ENCODE data around the gene SPINK8. TPM values are rescaled to one million over a fixed set of nuclear protein-coding genes. Genes with fewer than 3 reads are reported as not detected.
"Not testable (repeated sequence)": the region's sequence is repeated elsewhere in the genome, so short reads cannot be mapped to it uniquely, and the experiment has no call there.

The SPINK8 gene
- polyA plus RNA-seq, 4 donors = 0.32 TPM; not detected in 3

DNA sequence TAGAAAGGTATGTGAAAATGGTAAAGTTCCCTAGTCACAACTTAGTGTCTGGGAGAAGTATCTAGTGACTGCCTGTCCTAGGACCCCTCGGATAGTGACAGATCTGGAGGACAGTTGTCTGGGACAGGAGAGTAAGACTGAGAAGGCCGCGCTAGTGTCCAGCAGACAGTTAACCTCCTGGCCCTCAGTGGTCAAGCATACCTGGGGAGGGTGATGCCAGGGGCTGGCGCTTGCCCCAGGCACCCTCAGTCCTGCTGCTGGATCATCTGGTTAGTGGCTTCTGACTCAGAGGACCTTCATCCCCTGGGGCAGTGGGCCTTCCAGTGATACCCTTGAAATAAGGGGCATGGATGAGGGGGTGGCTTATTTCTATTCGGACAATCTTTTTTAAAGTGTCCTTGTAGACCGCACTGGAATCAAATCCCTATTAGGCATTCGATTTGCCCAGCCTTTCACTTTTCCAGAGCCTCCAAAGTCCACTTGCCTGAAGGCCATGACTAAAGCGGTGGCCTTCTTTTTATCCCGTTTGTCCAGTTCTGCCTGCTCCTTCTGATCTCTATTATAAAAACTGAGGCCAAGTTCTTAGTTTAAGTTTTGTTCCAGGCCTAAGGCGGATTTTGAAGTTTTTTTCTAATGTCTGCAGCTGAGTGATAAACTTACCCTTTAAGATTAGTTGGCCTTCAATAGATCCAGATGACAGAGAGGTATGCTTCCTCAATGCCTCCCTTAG lies 1.6 kb downstream of the SPINK8 start:
- DNase-seq (ENCODE audit: low read depth in 4 of 4, low spot score in 3 of 4) = not testable (repeated sequence)

- DNase-seq (ENCODE audit: low read depth in 4 of 4, low spot score in 3 of 4) = no peak
These were observed 12.5 kb downstream of the SPINK8 start for GRCh38 chr3:48320996-48321395.

DNA sequence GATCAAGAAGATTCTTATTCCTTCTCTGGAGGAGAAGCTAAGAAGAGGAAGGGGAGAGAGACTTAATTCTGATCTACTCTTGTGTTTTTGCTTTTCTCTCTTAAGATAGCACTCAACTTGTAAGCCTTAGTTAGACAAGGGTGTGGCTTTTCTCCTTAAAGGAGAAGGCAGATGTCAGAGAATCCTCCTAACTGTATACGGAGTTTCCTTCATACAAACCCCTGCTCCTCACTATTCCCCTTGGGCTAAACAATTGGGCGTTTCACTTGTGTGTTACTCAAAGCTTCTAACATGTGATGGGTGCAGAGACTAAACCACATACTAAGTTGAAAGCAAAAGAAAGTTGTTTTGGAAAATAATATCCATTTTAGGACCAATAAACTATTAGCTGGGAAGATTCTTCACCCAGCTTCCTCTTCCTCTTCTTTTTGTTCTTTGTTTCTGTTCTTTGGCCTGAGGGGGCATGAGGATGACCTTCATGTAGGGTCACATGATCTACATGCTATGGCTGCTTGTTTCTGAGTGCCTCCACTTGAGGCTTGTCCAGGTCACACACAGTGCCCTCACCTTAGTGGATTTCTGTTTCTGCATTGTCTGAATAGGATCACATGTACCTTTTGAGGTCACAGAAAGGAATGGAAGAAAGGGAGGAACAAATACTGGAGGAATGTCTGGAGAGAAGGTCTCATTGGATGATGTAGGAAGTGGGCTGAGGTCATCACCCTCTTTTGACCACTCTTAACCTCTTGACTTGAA lies 14.6 kb downstream of the SPINK8 start:
- DNase-seq (ENCODE audit: low read depth in 4 of 4, low spot score in 3 of 4) = no peak

GRCh38 chr3:48314542-48314941 lies 18.9 kb downstream of the SPINK8 start:
- DNase-seq (ENCODE audit: low read depth in 4 of 4, low spot score in 3 of 4) = no peak

DNA sequence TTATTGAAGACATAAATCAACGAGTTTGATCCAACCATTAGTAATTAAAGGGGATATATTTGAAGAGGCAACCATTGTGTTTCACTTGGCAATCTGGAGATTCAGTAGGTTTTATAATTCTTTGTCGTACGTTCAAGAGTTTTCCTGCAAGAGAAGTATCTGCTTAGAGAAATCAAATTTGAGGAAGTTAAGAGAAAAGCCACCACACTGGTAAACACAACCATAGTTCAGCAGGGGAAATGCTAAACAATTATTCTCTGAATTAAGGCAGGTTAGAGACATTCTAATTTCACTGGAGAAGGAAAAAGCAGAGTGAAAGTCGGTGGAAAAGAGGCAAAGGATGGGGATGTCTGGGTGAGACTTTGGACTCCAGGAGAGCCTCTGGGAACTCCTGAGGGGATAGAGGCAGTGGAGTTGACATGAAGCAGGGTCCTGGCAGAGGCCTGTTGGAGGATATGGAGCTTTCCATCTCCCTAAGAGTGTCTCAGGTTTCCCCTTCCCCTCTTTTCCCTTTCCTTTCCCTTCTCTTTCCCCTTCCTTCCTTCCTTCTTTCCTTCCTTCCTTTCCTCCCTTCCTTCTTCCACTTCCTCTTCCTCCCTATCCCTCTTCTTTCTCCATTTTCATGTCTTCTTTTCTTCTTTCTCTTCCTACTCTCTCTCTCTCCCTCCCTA lies 26.5 kb downstream of the SPINK8 start:
- DNase-seq (ENCODE audit: low read depth in 4 of 4, low spot score in 3 of 4) = no peak

GRCh38 chr3:48306290-48306689 lies 27.2 kb downstream of the SPINK8 start:
- DNase-seq (ENCODE audit: low read depth in 4 of 4, low spot score in 3 of 4) = no peak

- DNase-seq (ENCODE audit: low read depth in 4 of 4, low spot score in 3 of 4) = no peak
These were observed 28.1 kb downstream of the SPINK8 start for GRCh38 chr3:48305396-48305795.

- no peak for DNase-seq (ENCODE audit: low read depth in 4 of 4, low spot score in 3 of 4)
These were observed 30.4 kb downstream of the SPINK8 start for GRCh38 chr3:48303021-48303420.

DNA sequence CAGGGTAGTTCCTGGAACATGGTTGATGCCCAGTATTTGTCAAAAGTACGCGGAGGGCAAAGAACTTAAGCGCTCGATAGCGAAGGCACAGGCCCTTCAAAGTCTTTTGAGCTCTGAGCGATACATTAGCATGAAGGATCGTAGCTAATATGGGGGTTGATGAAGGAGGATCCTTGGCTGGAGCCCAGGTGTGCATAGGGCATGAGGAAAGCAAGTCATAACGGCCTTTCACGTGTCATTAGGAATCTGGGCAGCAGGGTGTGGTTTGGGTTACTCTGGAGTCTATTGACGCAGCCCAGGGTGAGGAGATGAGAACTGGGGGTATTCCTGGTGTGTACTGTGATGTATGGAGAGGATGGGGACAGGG lies 31.7 kb downstream of the SPINK8 start:
- peak in 2 of 4 donors; percentile 10 to 25 for DNase-seq (ENCODE audit: low read depth in 4 of 4, low spot score in 3 of 4)

DNA sequence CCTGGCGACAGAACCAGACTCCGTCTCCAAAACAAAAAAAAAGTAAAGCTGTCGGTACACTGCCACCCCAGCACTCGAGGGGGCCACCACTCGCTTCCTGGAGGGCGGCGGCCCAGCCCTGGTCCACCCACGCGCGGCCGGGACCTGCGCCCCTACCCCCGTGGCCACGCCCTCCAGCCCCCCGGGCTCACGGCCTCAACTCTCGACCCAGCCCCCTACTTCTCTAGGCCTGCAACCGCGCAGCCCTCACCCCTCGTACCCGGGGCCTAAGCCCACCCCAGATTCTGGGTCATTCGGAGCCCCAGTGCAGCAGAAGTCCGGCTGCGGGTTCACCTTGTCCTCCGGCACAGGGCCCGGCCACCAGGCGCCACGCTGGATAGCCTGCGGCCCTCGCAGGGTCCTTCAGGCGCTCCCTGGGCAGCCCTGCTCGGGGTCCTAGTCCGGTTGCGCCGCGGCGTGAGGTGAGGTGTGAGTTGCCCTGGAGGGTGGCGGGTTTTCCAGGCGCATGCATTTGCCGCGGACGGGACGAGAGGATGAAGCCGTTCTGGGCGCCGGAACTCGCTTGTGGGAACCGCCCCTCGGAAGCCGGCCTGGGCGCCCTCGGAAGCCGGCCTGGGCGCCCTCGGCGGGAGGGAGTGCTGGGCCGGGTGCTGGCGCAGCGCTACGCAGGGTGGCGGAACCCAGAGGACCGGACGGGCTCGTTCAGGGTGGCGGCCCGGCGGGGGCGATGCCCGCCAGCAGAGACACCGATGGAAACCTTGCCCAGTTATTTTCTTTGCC lies 32.3 kb downstream of the SPINK8 start, which contains the start of gene NME6:
TSS of gene NME6 (minus strand) at position 348 of the 780 bp plus-strand sequence.
- peak; percentile 83 to 85 (median 84) for DNase-seq (ENCODE audit: low read depth in 4 of 4, low spot score in 3 of 4)

- DNase-seq (ENCODE audit: low read depth in 4 of 4, low spot score in 3 of 4) = no peak
These were observed 33.4 kb downstream of the SPINK8 start for GRCh38 chr3:48299746-48300712.

DNA sequence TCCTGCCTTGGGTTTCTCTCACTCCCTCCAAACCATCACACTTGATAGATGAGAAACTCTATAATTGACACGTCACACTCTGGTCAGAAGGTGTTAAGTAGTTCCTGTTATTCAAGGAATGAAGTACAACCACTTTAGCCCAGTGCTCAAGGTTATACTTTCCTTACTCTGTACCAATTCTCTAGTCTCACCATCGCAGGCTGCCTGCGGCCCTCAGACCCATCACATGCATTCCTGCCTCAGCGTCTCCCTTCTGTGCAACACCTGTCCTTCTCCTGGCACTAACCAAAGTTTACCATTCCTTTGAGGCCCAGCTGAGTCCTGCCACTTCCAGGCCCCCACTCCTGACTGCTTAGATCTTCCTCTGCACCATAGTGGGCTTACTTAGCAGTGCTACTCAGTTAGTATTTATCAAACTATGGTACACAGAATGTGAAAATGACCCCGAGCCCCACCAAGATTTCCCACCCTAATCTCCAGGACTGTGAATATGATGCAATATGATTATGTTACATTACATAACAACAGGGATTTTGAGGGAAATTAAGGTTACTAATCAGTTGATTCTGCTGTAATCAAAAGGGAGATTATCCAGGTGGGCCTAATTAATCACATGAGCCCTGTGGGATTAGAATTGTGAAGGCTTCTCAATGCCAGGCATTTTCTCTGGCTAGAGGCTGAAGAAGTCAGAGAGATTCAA lies 36.2 kb downstream of the SPINK8 start:
- no peak for DNase-seq (ENCODE audit: low read depth in 4 of 4, low spot score in 3 of 4)

DNA sequence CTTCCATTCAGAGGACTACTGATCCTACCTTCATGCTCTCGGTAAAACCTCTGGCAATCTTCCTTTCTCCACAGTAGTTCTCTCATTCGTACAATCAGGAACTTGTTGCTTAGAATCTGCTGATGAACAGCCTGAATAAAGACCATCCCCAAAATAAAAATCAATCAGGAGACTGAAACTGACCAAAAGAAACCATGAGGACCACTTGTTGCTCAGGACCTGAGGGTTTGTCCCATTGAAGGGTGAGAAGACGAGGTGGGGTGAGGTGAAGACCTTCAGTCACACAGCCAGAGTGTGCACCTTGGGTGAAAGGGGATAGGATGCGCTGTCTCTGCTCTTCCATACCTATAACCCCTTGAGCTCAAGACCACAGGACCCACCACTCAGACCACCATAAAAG lies 36.8 kb downstream of the SPINK8 start:
- DNase-seq (ENCODE audit: low read depth in 4 of 4, low spot score in 3 of 4) = no peak

DNA sequence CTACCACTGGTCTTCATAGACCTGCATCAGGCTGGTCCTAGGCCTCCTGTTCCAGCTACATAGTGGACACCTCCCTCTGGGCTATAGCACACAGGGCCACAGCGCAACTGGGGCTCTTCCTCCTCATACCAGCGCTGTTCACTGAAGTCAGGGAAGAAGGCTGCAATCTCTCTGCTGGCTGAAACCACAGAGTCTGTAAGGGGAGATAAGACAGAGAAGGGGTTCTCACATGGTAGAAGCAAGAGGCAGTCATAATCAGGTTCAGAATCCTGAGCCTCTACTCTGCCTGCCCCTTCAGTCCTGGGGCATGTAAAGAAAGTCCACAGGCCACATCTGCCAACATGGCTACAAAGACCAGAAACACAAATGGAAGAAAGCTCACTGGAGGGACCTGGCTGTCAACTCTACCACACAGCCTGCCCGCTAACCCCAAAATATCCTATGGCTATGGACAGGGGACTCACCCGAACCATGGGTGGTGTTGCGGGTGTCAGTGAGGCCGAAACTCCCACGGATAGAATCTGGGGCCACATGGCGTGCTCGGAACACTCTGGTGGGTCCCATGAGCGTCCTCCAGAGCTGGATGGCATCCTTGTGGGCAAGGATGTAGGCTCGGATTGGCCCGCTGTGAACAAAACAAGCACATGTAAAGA lies 38.7 kb downstream of the SPINK8 start:
- DNase-seq (ENCODE audit: low read depth in 4 of 4, low spot score in 3 of 4) = no peak

- DNase-seq (ENCODE audit: low read depth in 4 of 4, low spot score in 3 of 4) = no peak
These were observed 43.8 kb downstream of the SPINK8 start for GRCh38 chr3:48289659-48290058.

GRCh38 chr3:48287034-48287433 lies 46.4 kb downstream of the SPINK8 start:
- no peak for DNase-seq (ENCODE audit: low read depth in 4 of 4, low spot score in 3 of 4)

DNA sequence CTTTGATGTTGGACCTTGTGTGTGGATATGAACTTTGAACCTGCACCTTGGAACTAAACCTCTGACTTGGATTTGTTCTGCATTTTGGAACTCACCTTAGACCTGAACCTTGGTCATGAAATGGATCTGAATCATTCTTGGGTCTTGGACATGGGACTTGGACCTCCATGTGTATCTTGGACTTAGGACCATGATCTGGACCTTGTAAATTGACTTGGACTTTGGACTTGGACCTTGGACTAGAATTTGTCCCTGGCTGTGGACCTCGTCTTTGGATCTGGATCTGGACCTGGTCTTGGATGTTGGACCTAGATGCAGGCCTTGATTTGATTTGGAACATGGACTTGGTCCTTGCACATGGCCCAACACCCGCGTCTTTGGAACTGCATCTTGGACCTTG lies 47.2 kb downstream of the SPINK8 start:
- no peak for DNase-seq (ENCODE audit: low read depth in 4 of 4, low spot score in 3 of 4)

- DNase-seq (ENCODE audit: low read depth in 4 of 4, low spot score in 3 of 4) = no peak
These were observed 47.8 kb downstream of the SPINK8 start for GRCh38 chr3:48285675-48286074.

All from right renal pelvis (tissue), 4 donors.